Measurements from ENCODE around the gene KCNJ5.

The KCNJ5 gene

DNA sequence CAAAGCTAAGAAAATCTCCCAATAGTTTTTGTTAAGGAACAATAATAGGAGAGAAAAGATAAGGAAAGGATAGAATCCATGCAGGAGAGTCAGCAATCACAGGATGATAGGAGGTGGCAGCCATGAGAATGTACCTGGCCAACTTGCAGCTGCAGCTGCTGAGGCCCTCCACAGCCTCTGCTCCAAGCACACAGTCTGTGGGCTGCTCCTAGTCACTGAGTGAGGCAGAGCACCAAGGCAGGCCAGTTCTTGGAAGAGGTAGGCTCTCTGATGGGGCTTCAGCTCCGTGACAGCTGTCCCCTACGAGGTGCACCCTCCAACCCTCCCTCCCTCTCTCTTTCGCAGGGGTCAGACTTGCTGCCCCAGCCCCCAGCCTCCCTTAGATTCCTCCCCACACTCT is 18.6 kb upstream of the KCNJ5 start:
- H3K4me3 ChIP-seq (replicated peaks; ENCODE audit: low read depth, low read length) = no peak overlapping the region
- TF ChIP-seq, protein P1, sequence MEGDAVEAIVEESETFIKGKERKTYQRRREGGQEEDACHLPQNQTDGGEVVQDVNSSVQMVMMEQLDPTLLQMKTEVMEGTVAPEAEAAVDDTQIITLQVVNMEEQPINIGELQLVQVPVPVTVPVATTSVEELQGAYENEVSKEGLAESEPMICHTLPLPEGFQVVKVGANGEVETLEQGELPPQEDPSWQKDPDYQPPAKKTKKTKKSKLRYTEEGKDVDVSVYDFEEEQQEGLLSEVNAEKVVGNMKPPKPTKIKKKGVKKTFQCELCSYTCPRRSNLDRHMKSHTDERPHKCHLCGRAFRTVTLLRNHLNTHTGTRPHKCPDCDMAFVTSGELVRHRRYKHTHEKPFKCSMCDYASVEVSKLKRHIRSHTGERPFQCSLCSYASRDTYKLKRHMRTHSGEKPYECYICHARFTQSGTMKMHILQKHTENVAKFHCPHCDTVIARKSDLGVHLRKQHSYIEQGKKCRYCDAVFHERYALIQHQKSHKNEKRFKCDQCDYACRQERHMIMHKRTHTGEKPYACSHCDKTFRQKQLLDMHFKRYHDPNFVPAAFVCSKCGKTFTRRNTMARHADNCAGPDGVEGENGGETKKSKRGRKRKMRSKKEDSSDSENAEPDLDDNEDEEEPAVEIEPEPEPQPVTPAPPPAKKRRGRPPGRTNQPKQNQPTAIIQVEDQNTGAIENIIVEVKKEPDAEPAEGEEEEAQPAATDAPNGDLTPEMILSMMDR (IDR thresholded peaks at IDR 0.05; ENCODE audit: insufficient read depth, low read length, poor library complexity, severe bottlenecking) = no peak
- DNase-seq (ENCODE audit: extremely low read depth, insufficient read length) = no peak
- no peaks in the 10 kb centered on the region for H3K36me3 ChIP-seq (ENCODE audit: control insufficient read depth, insufficient read depth, low read length)
- H3K27me3 ChIP-seq (replicated peaks; ENCODE audit: control insufficient read depth, insufficient read depth, low read length) = peaks cover 2% of the 10 kb centered on the region

DNA sequence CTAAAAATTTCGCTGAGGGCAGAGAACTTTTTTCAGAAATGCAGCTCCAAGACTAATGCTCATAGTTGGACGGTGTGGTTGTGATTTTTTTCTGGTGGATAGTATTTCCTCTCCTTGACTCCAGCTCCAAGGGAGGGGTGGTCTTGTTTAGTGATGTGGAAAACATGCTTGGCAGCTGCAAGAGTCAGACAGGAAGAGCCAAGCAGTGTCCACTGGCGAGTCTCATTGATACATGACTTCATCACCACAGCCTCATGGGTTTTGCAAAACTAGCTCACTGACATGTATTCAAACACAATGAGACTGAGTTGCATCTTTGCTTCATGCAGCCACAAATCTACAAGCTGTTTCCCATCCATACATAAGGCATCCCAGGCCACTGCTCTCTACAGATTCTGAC is 16.7 kb upstream of the KCNJ5 start:
- DNase-seq (ENCODE audit: extremely low read depth, insufficient read length) = no peak
- TF ChIP-seq, protein P1 (IDR thresholded peaks at IDR 0.05; ENCODE audit: insufficient read depth, low read length, poor library complexity, severe bottlenecking) = no peak
- no peaks in the 10 kb centered on the region for H3K36me3 ChIP-seq (ENCODE audit: control insufficient read depth, insufficient read depth, low read length)
- H3K4me3 ChIP-seq (replicated peaks; ENCODE audit: low read depth, low read length) = no peak overlapping the region
- H3K27me3 ChIP-seq (replicated peaks; ENCODE audit: control insufficient read depth, insufficient read depth, low read length) = peaks cover 2% of the 10 kb centered on the region

DNA sequence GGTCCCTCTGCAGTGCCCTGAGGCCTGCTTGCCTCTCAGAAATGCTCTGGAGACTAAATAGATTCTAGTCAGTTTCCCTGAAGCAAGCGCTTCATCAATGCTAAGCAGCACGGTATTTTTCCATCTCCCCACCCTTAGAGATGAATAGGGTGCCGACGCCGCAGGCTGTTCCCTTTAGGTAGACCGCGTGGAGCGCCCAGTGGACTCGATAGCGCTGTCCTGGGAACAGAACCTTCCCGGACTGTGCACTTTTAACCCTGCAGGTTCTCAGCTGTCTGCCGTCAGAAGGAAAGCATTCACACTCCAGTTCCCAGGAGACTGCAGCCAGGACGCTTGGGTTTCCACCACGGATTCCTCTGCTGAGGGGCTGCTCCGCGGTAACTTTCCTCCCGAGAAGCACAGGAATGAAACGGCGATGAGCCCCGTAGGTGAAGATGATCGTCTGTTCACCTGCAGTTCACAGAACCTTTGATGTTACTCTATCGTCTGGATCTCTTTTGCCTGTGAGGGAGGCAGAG is 15.0 kb upstream of the KCNJ5 start:
- TF ChIP-seq, protein P1 (IDR thresholded peaks at IDR 0.05; ENCODE audit: insufficient read depth, low read length, poor library complexity, severe bottlenecking) = no peak
- peaks cover 2% of the 10 kb centered on the region for H3K27me3 ChIP-seq (replicated peaks; ENCODE audit: control insufficient read depth, insufficient read depth, low read length)
- no peak overlapping the region for H3K4me3 ChIP-seq (replicated peaks; ENCODE audit: low read depth, low read length)
- no peaks in the 10 kb centered on the region for H3K36me3 ChIP-seq (ENCODE audit: control insufficient read depth, insufficient read depth, low read length)
- no peak for DNase-seq (ENCODE audit: extremely low read depth, insufficient read length)

DNA sequence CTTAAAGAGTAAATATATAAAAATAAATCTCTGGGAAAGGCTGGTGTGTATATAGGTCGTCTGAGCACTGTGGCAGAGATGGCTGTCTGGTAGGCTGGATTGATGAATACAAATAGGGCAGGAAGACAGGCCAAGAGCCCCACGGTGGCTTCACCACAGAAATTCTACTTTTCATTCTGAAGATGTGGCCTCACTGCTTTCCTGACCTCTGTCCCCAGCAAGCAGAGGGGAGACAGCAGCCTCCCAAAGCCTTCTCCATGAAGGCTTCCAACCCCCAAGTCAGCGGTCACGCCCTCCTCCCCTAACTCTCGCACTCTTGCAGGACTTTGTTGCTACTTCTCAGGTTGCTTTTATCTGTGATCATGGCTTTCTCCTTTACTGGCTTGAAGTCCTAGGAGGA is 13.4 kb upstream of the KCNJ5 start:
- H3K4me3 ChIP-seq (replicated peaks; ENCODE audit: low read depth, low read length) = no peak overlapping the region
- no peak for DNase-seq (ENCODE audit: extremely low read depth, insufficient read length)
- H3K27me3 ChIP-seq (replicated peaks; ENCODE audit: control insufficient read depth, insufficient read depth, low read length) = no peaks in the 10 kb centered on the region; the same call in none of the 2 replicates
- TF ChIP-seq, protein P1 (IDR thresholded peaks at IDR 0.05; ENCODE audit: insufficient read depth, low read length, poor library complexity, severe bottlenecking) = no peak
- H3K36me3 ChIP-seq (ENCODE audit: control insufficient read depth, insufficient read depth, low read length) = no peaks in the 10 kb centered on the region

DNA sequence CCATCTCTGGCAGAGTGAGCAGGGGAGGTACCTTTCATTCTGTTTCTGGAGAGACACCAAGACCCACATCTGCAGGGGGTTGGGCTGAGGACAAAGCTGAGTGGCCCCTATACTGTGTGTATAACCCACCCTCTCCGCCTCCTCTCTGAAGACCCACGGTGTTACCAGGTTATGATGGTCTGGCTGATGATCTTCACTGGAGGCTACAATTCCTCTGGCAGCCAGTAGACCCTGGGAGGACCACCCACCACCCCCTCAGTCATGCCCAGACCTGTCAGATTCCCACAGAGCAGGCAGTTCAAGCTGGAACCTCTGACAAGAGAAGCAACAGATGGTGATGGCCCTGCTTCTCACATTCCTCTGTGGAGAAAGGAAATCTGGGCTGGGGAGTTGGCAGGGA is 12.7 kb upstream of the KCNJ5 start:
- DNase-seq (ENCODE audit: extremely low read depth, insufficient read length) = no peak
- TF ChIP-seq, protein P1 (IDR thresholded peaks at IDR 0.05; ENCODE audit: insufficient read depth, low read length, poor library complexity, severe bottlenecking) = no peak
- H3K4me3 ChIP-seq (replicated peaks; ENCODE audit: low read depth, low read length) = no peak overlapping the region
- H3K36me3 ChIP-seq (ENCODE audit: control insufficient read depth, insufficient read depth, low read length) = no peaks in the 10 kb centered on the region
- H3K27me3 ChIP-seq (replicated peaks; ENCODE audit: control insufficient read depth, insufficient read depth, low read length) = peaks cover 1% of the 10 kb centered on the region

DNA sequence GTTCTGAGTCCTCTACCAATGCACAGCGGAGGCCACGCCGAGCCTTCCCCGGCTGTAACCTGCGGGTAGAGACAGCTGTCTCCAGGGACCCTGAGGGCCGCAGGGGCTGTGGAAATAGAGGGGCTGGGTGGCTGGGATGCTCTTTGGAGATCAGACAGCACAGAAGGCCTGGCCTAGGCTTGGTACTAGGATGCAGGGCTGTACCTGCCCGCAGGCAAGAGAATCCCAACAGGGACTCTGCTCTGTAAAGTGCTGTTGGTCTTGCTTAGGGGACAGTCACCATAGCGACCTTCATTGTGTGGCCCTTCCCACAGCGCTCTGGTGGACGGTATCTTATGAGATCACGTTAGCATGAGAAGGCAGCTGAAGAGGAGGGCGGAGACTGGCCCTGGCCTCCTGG is 11.3 kb upstream of the KCNJ5 start:
- no peak for DNase-seq (ENCODE audit: extremely low read depth, insufficient read length)
- H3K4me3 ChIP-seq (replicated peaks; ENCODE audit: low read depth, low read length) = no peak overlapping the region
- no peaks in the 10 kb centered on the region for H3K36me3 ChIP-seq (ENCODE audit: control insufficient read depth, insufficient read depth, low read length)
- TF ChIP-seq, protein P1 (IDR thresholded peaks at IDR 0.05; ENCODE audit: insufficient read depth, low read length, poor library complexity, severe bottlenecking) = no peak
- H3K27me3 ChIP-seq (replicated peaks; ENCODE audit: control insufficient read depth, insufficient read depth, low read length) = peaks cover 2% of the 10 kb centered on the region
